HUES6 (cell line): Measurements from ENCODE around the gene ARL15.

Experiments used
- H3K27ac ChIP-seq: 2 replicates; pipeline ENCODE4 v1.7.0; 2013; ENCODE audit warnings: low read depth, mild to moderate bottlenecking, low read length, inconsistent platforms
- H3K27me3 ChIP-seq: 2 replicates; pipeline ENCODE4 v1.6.1; 2013; ENCODE audit warnings: low read length; ENCODE audit not compliant: control insufficient read depth, insufficient read depth
- H3K36me3 ChIP-seq: 2 replicates; pipeline ENCODE4 v1.6.1; 2013; ENCODE audit warnings: low read length; ENCODE audit not compliant: control insufficient read depth, insufficient read depth
- H3K4me1 ChIP-seq: 2 replicates; pipeline ENCODE4 v1.6.1; 2013; ENCODE audit warnings: low read length; ENCODE audit not compliant: control insufficient read depth, insufficient read depth
- H3K4me3 ChIP-seq: 2 replicates; pipeline ENCODE4 v1.5.1; 2013; ENCODE audit warnings: low read depth, low read length
- H3K9ac ChIP-seq: one replicate; pipeline ENCODE4 v1.6.1; 2013; ENCODE audit warnings: mild to moderate bottlenecking, low read length
- H3K9me3 ChIP-seq: 2 replicates; pipeline ENCODE4 v1.6.1; 2013; ENCODE audit warnings: low read depth, low read length; ENCODE audit not compliant: control insufficient read depth, insufficient read depth

Gene ARL15

GRCh38 chr5:54313311-54314270, 3.2 kb upstream of the ARL15 start:
- no peak overlapping the region for H3K4me3 ChIP-seq
- H3K36me3 ChIP-seq: no peaks in the 10 kb centered on the region
- H3K27ac ChIP-seq: no peak overlapping the region
- no peaks in the 10 kb centered on the region for H3K9me3 ChIP-seq
- H3K9ac ChIP-seq: no peak overlapping the region
- H3K4me1 ChIP-seq: peaks cover 12% of the 10 kb centered on the region; the same call in 1 of the 2 replicates
- H3K27me3 ChIP-seq: peaks cover 19% of the 10 kb centered on the region

DNA sequence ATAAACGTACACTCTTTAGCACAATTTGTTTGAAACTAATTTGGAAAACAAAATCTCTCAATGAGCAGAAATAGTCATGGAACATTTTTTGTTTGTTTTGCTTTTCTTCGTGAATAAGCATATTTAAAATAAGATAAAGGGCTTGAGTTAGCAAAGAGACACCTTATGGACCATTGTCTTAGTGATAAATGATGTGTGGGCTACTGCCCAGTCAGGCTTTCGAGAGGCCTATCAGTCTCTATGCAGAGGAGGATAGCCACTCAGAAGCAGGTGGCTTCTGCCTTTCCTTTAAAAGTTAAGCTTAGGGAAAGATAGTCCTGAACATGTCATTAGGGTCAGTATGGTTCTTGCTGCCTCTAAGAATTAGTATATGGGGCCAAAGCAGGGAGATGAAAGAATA, 2.1 kb upstream of the ARL15 start:
- Histone ChIP-seq H3K9ac (no peak overlapping the region), H3K4me1 (peaks cover 14% of the 10 kb centered on the region; the same call in 1 of the 2 replicates), H3K36me3 (no peaks in the 10 kb centered on the region), H3K9me3 (no peaks in the 10 kb centered on the region), H3K27ac (no peak overlapping the region), H3K27me3 (peaks cover 19% of the 10 kb centered on the region), H3K4me3 (0 out of 2 replicates have a peak overlapping the region, but pooled peaks have one; percentile 98)

GRCh38 chr5:54311176-54311677, 854 bp upstream of the ARL15 start:
- Histone ChIP-seq H3K27ac (no peak overlapping the region), H3K27me3 (peaks cover 19% of the 10 kb centered on the region), H3K36me3 (no peaks in the 10 kb centered on the region), H3K4me3 (peak overlapping the region; percentile 98), H3K9me3 (no peaks in the 10 kb centered on the region), H3K4me1 (peaks cover 18% of the 10 kb centered on the region; the same call in 1 of the 2 replicates), H3K9ac (peak overlapping the region; percentile 74)

GRCh38 chr5:54309691-54310432, 511 bp downstream of the ARL15 start:
- Histone ChIP-seq H3K27ac (peak overlapping the region; percentile 72; the same call in 1 of the 2 replicates), H3K36me3 (no peaks in the 10 kb centered on the region), H3K27me3 (peaks cover 19% of the 10 kb centered on the region), H3K9ac (peak overlapping the region; percentile 82), H3K4me1 (peaks cover 27% of the 10 kb centered on the region), H3K9me3 (no peaks in the 10 kb centered on the region), H3K4me3 (peak overlapping the region; percentile 98)

GRCh38 chr5:54309276-54309675, 1.1 kb downstream of the ARL15 start:
- Histone ChIP-seq H3K27me3 (peaks cover 19% of the 10 kb centered on the region), H3K36me3 (no peaks in the 10 kb centered on the region), H3K27ac (no peak overlapping the region), H3K4me1 (peaks cover 32% of the 10 kb centered on the region), H3K9me3 (no peaks in the 10 kb centered on the region), H3K9ac (peak overlapping the region; percentile 82), H3K4me3 (peak overlapping the region; percentile 98)

- Histone ChIP-seq H3K36me3 (no peaks in the 10 kb centered on the region), H3K27me3 (peaks cover 11% of the 10 kb centered on the region; the same call in 1 of the 2 replicates), H3K4me3 (no peak overlapping the region), H3K4me1 (peaks cover 39% of the 10 kb centered on the region), H3K9me3 (no peaks in the 10 kb centered on the region), H3K9ac (no peak overlapping the region), H3K27ac (no peak overlapping the region)
These were observed 2.8 kb downstream of the ARL15 start for GRCh38 chr5:54307583-54307982.

DNA sequence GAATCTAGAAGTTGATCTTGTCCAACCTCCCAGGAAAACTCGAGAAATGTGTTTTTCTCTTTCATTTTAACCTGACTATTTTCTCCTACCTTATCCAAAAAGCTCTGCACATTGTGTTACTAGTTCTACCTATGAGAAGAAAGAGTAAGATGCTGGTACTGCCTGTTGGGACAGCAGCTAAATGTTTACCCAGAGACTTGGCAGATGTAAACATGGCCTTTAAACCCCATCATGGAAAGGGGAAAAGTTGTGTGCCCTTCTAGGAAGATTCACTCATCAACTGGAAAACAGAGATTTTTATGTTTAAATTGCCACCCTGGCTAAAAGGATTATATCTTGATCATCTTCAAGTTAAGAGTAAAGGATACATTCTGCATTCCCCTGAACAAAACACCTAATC, 3.5 kb downstream of the ARL15 start:
- peaks cover 5% of the 10 kb centered on the region; the same call in 1 of the 2 replicates for H3K27me3 ChIP-seq
- H3K36me3 ChIP-seq: no peaks in the 10 kb centered on the region
- H3K9ac ChIP-seq: no peak overlapping the region
- peaks cover 36% of the 10 kb centered on the region for H3K4me1 ChIP-seq
- H3K9me3 ChIP-seq: no peaks in the 10 kb centered on the region
- H3K4me3 ChIP-seq: no peak overlapping the region
- H3K27ac ChIP-seq: no peak overlapping the region

DNA sequence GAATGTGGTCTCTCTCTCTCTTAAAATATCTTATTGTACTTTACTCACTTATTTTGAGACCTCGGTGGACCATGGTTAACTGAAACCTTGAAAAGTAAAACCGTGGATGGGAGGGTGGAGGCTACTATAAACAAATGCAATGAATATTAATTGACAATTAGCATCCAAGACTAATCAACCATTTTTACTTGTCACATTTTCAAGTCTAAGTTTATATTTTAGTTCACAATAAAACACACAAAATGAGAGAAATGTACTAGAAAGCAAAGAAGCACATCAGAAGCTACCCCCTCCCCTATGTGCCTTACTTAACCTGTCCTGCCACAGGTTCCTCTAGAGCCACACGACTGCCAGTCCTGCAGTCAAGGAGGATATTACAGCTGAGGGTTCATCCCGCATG, 4.6 kb downstream of the ARL15 start:
- H3K4me1 ChIP-seq: peaks cover 36% of the 10 kb centered on the region
- no peak overlapping the region for H3K9ac ChIP-seq
- H3K4me3 ChIP-seq: no peak overlapping the region
- peaks cover 5% of the 10 kb centered on the region; the same call in 1 of the 2 replicates for H3K27me3 ChIP-seq
- no peak overlapping the region for H3K27ac ChIP-seq
- H3K9me3 ChIP-seq: no peaks in the 10 kb centered on the region
- no peaks in the 10 kb centered on the region for H3K36me3 ChIP-seq

GRCh38 chr5:54304040-54304439, 6.3 kb downstream of the ARL15 start:
- H3K4me1 ChIP-seq: peaks cover 32% of the 10 kb centered on the region
- no peaks in the 10 kb centered on the region for H3K36me3 ChIP-seq
- no peak overlapping the region for H3K27ac ChIP-seq
- no peak overlapping the region for H3K4me3 ChIP-seq
- H3K9me3 ChIP-seq: no peaks in the 10 kb centered on the region
- peaks cover under 1% of the 10 kb centered on the region; the same call in 1 of the 2 replicates for H3K27me3 ChIP-seq
- H3K9ac ChIP-seq: no peak overlapping the region

DNA sequence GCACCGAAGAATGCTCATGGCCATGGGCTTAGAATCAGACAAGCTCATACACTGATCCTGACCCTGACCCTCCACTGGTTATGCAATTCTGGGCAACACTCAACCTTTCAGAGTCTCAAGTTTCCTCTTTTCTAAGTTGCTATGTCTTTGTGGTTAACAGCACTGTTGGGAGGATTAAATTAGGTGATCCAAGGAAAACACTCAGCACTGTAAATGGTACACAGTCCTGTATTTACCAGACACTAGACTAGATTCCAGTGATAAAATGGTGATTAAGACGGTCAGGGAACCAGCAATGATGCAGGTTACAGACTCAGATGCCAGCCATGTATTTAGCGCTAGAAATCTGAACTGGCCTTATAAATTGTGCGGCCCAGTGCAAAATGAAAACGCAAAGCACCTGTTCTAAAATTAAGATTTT, 8.1 kb downstream of the ARL15 start:
- Histone ChIP-seq H3K4me1 (peaks cover 25% of the 10 kb centered on the region), H3K4me3 (no peak overlapping the region), H3K27ac (no peak overlapping the region), H3K36me3 (no peaks in the 10 kb centered on the region), H3K9me3 (no peaks in the 10 kb centered on the region), H3K27me3 (no peaks in the 10 kb centered on the region), H3K9ac (no peak overlapping the region)
